Astrocyte of the cerebellum (primary cell): ENCODE results near the gene SUGP1.
"Not testable (repeated sequence)": the region's sequence is repeated elsewhere in the genome, so short reads cannot be mapped to it uniquely, and the experiment has no call there.

Experiments used
- DNase-seq: peaks from one replicate; pipeline ENCODE4 v3.0.0-alpha.2; 2011; ENCODE audit warnings: low read depth
- H3K4me3 ChIP-seq: 2 replicates; pipeline ENCODE4 v1.5.1; 2011; ENCODE audit warnings: mild to moderate bottlenecking, low read depth, low read length, moderate library complexity
- CTCF ChIP-seq: IDR thresholded peaks from 2 replicates; pipeline ENCODE4 v1.5.1; 2012; ENCODE audit warnings: low read length, low read depth, moderate library complexity, mild to moderate bottlenecking; ENCODE audit errors: missing control alignments
- in situ Hi-C: cut with HindIII; loops from 2 replicates; pipeline ENCODE4 v1.10.0; 2017; ENCODE audit warnings: low sequenced_read_pairs

Gene SUGP1

DNA sequence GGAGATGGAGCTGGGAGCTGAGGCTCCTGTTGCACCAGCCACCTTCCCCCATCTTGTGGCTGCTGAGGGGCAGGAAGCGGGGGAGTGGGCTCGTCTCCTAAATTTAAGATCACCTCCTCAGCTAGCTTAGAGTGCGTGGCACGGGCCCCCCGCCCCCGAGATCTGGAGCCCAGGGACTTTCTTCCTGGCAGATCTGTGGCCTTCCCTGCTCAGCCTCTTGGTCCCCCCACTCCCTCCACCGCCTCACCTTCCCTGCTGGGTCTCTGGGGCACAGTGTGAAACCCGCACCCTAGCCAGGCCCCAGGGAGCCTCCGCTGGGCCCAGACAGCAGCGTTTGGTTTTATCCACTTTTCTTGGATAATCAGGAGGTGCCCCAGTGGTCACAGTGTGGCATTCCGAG, 36.2 kb upstream of the SUGP1 start:
- no peak for TF ChIP-seq CTCF
- in situ Hi-C loops = no loop called here
- H3K4me3 ChIP-seq = no peak overlapping the region
- DNase-seq = no peak

- no peak overlapping the region for H3K4me3 ChIP-seq
- DNase-seq = no peak
- TF ChIP-seq CTCF = no peak
- in situ Hi-C loops = no loop called here
Measured at GRCh38 chr19:19355606-19356139, 35.4 kb upstream of the SUGP1 start.

- DNase-seq = no peak
- TF ChIP-seq CTCF = no peak
- in situ Hi-C loops = no loop called here
- no peak overlapping the region for H3K4me3 ChIP-seq
Measured at GRCh38 chr19:19354932-19355331, 34.6 kb upstream of the SUGP1 start.

GRCh38 chr19:19354007-19354406, 33.7 kb upstream of the SUGP1 start:
- no peak for TF ChIP-seq CTCF
- no peak overlapping the region for H3K4me3 ChIP-seq
- DNase-seq = no peak
- in situ Hi-C loops = no loop called here

- H3K4me3 ChIP-seq = no peak overlapping the region
- TF ChIP-seq CTCF = no peak
- in situ Hi-C loops = no loop called here
- no peak for DNase-seq
Measured at GRCh38 chr19:19352823-19353222, 32.5 kb upstream of the SUGP1 start.

- in situ Hi-C loops = not testable (repeated sequence)
Measured at GRCh38 chr19:19350756-19351155, 30.4 kb upstream of the SUGP1 start.

DNA sequence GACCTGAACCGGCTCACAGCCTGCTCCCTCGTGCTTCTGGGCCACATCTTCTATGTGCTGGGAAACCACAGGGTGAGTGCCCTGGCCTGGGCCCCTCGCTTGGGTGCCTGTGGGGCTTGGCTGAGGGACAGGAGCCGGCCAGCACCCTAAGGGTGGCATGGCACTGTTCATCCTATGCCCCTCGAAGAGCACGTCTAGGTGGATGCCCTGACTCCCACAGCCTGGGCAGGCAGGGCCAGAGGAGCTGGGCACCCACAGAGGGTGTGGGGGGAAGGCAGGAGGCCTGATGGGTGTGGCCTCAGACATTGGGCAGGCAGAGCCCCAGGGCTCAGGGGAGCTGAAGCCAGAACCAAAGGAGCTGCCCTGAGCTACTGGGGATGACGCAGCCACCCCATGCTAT, 29.1 kb upstream of the SUGP1 start:
- in situ Hi-C loops = no loop called here
- no peak for DNase-seq
- no peak for TF ChIP-seq CTCF
- no peak overlapping the region for H3K4me3 ChIP-seq

More at GRCh38 chr19:19350756-19351155, 30.4 kb upstream of the SUGP1 start:
- not testable (repeated sequence) for H3K4me3 ChIP-seq, DNase-seq
